ENCODE results near the gene BCL2L12.

- TF ChIP-seq MAFK (conservative IDR thresholded peaks at IDR 0.05 in 1 of 2, IDR thresholded peaks at IDR 0.05 in 1 of 2; ENCODE audit: low read length in 2 of 2) (no peak), ZNF720 (CRISPR knock-in tag; IDR thresholded peaks at IDR 0.05) (no peak), ZNF569 (CRISPR knock-in tag; IDR thresholded peaks at IDR 0.05; ENCODE audit: borderline replicate concordance) (no peak), RAD21 (CRISPR knock-in tag; IDR thresholded peaks at IDR 0.05) (no peak), SYNCRIP (IDR thresholded peaks at IDR 0.05; ENCODE audit: insufficient read depth, low read depth, low read length) (no peak), SMAD3 (CRISPR knock-in tag; IDR thresholded peaks at IDR 0.05) (peak; percentile 29; the same call in 1 of the 2 replicates), IRF9 (CRISPR knock-in tag; IDR thresholded peaks at IDR 0.05; ENCODE audit: borderline replicate concordance) (no peak), GATAD2A (CRISPR knock-in tag; IDR thresholded peaks at IDR 0.05) (no peak; the same call in 1 of the 2 replicates), TSC22D2 (CRISPR knock-in tag; IDR thresholded peaks at IDR 0.05; ENCODE audit: borderline replicate concordance) (no peak), YY1 (IDR thresholded peaks at IDR 0.05; ENCODE audit: insufficient read depth, insufficient replicate concordance, low read depth, low read length) (peak; percentile 11)
- TF ChIP-seq, protein P1, sequence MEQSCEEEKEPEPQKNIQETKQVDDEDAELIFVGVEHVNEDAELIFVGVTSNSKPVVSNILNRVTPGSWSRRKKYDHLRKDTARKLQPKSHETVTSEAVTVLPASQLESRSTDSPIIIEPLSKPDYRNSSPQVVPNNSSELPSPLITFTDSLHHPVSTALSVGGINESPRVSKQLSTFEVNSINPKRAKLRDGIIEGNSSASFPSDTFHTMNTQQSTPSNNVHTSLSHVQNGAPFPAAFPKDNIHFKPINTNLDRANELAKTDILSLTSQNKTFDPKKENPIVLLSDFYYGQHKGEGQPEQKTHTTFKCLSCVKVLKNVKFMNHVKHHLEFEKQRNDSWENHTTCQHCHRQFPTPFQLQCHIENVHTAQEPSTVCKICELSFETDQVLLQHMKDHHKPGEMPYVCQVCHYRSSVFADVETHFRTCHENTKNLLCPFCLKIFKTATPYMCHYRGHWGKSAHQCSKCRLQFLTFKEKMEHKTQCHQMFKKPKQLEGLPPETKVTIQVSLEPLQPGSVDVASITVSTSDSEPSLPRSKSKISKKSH (CRISPR knock-in tag; IDR thresholded peaks at IDR 0.05; ENCODE audit: borderline replicate concordance): no peak
- TF ChIP-seq, protein P2, sequence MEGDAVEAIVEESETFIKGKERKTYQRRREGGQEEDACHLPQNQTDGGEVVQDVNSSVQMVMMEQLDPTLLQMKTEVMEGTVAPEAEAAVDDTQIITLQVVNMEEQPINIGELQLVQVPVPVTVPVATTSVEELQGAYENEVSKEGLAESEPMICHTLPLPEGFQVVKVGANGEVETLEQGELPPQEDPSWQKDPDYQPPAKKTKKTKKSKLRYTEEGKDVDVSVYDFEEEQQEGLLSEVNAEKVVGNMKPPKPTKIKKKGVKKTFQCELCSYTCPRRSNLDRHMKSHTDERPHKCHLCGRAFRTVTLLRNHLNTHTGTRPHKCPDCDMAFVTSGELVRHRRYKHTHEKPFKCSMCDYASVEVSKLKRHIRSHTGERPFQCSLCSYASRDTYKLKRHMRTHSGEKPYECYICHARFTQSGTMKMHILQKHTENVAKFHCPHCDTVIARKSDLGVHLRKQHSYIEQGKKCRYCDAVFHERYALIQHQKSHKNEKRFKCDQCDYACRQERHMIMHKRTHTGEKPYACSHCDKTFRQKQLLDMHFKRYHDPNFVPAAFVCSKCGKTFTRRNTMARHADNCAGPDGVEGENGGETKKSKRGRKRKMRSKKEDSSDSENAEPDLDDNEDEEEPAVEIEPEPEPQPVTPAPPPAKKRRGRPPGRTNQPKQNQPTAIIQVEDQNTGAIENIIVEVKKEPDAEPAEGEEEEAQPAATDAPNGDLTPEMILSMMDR (CRISPR knock-in tag; IDR thresholded peaks at IDR 0.05): peak; percentile 33; the same call in 1 of the 2 replicates
- TF ChIP-seq, protein P3, sequence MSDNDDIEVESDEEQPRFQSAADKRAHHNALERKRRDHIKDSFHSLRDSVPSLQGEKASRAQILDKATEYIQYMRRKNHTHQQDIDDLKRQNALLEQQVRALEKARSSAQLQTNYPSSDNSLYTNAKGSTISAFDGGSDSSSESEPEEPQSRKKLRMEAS (IDR thresholded peaks at IDR 0.05): peak; percentile 43; the same call in 1 of the 2 replicates
These were observed at the start of gene BCL2L12, which contains the start of gene IRF3 for GRCh38 chr19:49665351-49666119.

All from HepG2 (cell line).